ENCODE results near the gene PTPRG.

Gene PTPRG

DNA sequence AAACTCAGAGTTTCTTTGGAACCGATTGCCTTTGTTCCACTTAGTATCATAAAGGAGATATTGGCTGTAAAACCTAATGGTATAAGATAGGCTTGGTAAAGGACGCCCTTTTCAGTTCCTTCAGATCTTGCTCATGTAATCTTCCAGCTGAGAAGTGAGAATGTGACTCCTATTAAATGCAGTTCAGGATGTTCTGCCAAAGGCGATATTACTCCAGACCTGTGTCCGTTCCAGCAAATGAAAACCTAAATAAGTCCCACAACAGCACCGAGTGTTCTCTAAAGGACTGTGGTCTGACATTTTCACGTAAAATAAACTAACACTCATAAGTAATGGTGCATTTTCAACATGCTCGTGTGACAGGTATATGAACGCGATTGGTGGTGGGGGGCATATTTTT, 535.8 kb downstream of the PTPRG start:
- no peak for DNase-seq

DNA sequence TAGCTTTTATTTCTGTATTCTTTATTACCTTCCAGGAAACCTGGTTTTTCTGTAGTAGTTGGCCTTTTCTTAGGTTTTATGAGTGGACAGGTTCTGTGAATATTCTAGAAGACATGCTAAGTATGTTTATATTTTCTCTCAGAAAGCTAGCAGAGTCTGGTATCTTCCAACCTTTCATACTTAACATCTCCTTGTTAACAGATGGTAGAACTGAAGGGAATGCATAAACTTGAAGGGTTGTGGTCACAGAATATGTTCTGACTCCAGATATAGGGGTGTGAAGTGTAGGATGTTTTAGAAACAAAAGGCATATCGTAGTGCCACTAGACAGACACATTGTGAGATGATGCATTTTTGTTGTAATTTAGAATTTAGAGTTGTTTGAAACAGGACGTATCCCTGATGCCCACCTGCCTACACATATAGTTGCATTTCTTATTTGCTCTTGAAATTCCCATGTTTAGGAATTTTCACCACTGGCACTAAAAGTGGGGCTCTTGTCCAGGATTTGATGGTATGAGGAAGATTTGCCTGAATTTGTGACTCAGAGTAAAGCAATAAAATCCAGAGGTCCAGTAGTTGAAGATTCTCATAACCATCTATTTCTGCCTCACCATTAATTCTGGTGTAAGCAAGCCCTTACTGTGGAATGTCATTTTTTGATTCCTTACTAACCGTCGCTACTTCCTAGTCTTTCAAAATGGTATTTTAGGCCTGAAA, 537.4 kb downstream of the PTPRG start:
- no peak for DNase-seq

DNA sequence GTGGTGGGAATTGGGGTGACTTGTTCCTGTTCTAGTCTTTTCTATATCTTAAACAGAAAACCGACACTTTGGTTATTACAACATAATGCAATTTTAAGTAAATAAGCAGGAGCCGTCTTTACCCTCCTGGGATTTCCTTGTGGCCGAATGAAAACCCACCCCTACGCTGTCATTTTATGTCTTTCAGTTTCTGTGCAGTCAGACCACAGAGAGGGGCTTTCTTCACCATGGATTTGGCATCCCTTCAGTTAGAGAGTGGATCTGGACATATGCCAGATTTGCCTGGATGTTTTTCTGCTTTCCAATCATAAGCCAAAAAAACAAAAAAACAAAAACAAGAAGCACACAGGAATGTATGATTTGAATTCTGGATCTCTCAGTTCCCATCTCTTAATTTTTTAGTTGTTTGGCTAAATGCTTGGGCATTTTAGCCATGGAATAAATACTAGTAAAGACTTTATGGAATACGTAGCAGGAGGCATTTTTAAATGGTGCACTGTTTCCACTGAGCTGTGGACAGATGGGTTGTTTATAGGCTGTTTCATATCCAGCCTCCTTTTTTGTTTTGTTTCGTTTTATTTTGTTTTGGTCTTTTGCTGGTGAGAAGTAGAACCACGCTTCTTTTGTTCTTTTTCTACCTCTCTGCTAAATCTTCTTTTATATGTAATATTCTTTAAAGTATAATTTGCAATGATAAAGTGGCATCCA, 539.1 kb downstream of the PTPRG start:
- no peak for DNase-seq

DNA sequence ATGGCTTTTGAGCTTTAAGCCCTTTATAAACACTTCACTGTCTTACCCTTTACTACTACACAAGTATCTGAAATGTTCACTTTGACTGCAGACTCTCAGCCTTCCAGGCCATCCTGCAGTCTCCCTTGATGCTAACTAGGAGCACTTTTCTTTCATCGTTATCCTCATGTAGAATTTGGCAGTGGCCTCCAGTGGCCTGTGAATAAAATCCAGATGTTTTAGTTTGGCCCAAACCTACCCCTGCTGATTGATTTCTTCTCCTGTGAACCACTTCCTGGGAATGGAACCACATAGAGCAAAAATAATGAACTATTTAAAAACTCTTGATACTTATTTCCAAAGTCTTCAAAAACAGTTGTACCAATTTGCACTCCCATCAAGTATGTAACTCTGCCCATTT, 540.1 kb downstream of the PTPRG start:
- DNase-seq, result no peak

DNA sequence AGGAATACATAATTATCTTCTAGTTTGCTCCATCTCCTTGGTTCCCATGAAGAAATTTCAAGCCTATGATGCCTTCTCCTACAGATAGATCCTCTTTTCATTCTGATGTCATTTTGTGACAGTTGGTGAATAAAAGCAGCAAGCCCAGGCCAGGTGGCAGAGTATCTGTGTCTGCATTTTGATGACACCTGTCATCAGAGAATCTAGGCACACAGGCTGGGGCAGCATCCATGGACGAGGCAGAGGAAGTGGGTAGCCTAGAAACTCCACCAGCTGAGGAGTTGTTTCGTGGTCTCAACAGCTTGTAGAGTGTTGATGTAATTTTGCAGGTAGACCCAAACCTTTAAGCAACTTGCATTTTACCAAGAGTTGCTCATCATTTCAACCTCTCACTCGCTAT, 542.2 kb downstream of the PTPRG start:
- no peak for DNase-seq

DNA sequence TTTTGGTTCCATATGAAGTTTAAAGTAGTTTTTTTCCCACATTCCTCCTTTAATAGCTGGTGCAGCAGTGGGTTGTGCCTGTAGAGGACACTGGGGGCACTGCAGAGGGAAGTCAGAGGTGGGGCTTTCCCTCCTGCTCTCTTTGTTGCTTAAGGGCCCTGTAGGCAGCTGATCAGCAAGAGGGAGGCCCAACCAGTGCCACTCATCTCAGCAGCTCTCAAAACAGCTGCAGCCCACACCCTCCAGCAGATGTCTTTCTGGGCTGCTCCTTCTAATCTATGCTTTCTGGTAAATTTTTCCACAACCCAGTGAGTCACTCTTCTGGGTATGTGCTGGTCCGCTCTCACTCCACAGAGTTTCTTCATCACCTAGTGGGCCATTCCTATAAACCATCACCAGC, 548.2 kb downstream of the PTPRG start:
- no peak for DNase-seq

DNA sequence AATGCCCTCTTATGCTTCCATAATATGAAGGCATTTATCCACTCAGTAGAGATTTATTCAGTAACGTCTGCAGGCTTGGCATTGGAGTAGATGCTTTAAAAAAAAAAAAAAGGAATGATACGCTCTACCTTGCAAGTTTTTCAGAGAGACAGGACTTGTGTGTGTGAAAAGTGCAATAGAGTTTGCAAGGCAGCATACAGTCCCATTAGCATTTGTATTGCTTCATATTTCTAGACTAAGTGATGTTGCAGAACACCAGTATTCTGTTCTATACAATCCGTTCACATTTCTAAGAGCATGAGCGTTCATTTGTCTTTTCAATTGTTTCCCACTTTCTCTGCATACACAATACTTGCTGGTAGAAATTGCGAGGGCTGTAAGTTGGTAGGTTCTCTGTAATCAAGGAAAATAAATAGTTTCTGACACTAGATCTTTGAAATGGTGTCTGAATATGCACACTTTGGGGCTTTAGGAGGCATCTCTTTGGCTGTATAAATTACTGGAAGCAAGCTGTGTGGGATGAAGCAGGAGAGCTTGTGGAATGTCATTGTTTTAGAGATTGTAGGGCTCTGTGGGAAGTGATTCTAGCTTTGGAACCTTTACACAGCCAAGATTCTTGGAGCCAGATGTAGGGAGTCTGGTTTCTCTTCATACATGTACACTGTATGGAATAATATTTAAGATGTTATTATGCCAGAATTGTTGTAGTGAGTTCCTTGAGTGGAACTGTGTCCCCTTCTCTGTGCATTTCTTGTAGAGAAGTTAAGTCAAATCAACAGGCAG, 549.3 kb downstream of the PTPRG start:
- no peak for DNase-seq

DNA sequence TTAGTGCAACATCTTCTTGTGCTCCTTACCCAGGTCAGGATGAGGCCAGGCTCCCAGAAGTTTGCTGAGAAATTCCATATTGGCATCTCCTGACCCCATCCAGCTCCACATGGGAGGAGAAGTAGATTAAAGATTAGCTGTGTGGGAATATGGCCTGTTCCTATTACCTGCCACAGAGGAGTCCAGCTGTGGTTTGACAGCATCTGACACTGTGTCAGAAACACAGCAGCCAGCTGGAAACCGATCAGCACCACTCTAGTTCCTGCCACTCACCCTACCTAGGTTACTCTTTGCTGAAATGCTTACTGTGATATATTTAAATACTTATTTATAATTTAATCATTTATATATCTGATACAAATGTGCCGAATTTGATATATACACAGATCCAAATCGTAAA, 551.7 kb downstream of the PTPRG start:
- DNase-seq, result no peak

DNA sequence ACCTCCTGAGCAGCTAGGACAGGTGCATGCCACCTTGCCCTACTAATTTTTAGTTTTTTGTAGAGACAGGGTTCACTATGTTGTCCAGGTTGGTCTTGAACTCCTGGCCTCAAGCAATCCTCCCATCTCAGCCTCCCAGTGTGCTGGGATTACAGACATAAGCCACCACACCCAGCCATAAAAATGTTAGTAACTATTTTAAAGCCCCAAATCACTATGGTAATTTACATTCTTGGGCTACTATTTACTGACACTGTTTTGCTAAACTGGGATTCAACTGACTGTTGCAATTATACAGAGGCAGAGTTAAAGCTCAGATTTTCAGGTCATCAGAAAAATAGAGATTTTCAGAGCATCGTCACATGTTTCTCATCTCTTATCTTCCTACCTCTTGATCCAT, 553.4 kb downstream of the PTPRG start:
- DNase-seq, result no peak

DNA sequence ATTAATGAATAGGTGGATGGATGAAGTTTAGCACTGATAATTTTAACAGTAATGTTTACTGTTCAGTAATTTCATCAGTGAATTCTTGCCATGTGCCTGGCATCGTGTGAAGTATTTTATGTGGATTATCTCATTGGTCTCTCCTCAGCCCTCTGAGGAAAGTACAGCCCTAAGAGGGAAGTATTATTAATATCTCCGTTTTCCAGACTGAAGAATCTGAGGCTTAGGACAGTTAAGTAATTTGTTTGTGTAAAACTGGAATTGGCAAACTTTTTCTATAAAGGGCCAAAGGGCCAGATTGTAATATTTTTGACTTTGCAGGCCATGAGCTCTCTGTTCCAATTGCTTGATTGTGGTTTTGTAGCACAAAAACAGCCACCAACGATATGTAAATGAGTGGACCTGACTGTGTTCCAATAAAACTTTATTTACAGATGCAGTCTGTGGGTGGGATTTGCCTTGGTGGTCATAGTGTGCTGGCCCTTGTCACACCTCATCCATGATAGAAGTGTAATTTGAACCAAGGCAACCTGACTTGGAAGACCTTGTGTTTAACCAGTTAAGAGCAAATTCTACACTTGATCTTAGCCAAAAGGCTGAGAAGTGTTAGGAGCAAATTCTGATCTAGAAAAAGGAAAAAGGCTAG, 556.7 kb downstream of the PTPRG start:
- no peak for DNase-seq

DNA sequence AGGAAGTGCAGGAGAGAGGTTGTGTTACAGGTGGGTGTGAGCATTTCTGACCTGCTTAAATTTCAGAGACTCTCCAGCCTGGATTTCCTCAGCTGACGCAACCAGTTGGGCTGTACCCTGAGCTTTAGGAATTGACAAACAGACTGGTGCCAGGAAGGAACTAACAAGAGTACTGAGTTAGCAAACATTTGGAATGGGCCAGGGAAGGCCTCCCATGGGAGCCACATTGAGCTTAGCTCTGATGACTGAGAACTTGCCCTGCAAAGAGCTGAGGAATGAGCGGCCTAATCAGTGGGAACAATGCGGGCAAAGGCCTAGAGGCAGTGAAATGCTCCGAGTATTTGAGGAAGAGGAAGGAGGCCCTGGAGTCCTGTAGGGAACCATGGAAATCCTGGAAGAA, 557.8 kb downstream of the PTPRG start:
- DNase-seq, result no peak

DNA sequence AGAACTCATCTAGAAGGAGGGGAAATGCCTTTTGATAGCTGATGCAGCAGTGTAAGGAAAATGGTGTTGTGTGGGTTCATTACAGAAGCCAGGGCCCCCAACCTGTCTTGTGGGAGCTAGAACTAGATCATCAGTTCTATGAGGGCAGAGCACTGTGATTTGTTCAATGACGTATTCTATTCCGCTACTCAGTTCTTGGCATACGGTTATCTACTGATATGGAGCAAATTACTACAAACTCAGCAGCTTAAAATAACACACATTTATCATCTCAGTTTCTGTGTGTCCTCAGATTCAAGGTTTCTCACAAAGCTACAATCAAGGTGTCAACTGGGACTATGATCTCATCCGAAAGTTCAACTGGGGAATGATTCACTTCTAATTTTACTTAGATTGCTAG, 561.4 kb downstream of the PTPRG start:
- no peak for DNase-seq

DNA sequence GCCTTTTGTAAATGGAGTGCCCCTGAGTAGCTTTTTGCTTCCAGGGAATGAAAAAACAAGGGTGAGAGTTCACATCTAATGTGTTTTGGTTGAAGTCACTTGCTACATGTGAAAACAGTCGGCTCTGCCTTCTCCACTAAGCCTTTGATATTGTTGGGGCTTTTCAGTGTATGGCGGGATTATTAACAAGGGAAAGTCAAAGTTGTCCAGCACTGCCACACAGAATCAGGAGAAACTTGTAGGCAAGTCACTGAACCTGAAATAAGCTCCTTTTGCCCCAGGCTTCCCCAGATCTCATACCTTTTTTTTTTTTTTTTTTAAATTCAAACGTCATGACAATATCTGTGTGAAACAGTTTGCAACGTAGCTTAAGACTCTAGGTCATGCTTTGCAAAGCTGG, 564.0 kb downstream of the PTPRG start:
- DNase-seq, result no peak

DNA sequence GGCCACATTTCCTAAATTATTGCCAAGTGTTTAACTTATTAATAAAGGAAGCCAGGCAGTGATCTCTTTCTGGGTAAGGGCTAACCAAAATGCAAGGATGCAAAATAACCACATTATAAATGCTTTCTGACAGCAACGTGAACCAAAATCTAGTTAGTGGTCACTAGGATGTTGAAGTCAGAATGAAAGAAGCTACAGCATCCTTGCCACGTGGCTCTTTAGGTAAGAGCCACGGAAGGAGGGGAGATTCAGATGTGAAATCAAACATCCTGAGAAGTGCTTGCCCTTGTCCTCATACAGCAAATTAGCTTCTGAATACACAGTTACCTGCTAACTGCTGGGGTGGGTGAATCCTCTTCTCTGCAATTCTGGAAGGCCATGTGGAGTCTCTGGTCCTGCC, 565.7 kb downstream of the PTPRG start:
- DNase-seq, result no peak

DNA sequence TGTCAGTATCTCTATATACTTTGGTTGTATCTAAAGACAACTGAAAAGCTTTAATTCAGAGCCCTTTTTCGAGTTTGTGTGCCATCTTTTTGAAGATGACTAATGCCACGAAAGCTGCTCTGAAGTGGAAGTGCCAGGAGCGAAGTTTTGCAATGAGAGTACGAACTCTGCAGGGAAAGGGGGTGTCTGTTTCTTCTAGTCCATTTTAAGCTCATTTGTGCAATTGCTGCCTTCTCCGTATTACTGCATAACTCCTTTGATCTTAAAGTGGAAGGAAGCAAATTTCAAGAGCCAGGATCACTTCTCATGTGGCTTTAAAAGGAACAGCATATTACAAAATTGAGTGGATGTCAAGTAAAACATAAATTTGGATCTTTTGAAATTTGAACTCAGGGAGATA, 566.7 kb downstream of the PTPRG start:
- no peak for DNase-seq

DNA sequence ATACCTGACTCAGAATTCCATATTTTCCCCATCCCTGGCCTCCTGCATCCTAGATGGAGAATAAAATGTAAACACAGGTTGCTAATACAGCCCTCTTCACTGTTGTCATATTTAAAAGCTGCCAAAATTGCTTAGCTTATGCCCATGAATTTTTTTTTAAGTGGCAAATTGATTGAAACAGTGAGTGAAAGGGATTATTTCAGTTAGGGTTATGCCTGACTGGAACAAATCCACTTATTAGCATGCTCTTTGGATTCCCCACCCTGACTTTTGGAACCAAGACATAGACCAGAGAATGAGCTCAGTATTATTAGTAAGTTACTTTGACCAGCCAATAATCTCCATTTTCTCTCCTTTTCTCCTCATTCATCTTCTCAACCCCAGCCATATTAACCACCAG, 567.3 kb downstream of the PTPRG start:
- DNase-seq, result no peak

DNA sequence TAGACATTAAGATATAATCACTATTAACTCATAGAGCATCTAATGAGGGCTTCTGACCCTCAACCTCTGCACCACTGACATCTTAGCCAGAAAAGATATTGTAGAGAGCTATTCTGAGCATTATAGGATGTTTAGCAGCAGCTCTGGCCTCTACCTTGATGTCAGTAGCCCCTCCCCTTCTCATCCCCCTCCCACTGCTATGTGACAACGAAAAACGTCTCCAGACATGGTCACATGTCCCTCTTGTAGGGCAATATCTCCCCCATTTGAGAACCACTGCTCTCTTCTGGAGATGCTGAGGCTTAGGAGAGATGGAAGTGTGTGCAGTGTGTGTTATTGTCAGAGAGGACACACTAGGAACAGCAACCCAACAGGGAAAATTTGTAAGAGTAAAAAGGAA, 569.7 kb downstream of the PTPRG start:
- no peak for DNase-seq

DNA sequence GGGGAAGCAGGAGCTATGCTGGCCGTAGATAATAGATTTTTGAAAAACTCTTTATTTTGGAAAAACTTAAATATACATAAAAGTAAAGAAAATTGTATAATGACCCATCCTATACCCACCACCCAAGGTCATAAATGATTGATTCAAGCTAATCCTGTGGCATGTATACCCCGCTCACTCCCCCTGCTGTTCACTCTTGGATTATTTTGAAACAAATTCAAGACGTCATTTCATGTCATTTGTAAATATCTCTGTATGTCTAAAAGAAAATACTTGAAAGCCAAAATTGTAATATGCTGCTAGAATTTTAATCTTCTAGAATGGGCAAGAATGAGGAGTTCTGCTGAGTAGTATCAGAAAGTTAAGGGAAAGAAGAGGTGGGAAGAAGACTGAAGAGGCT, 570.2 kb downstream of the PTPRG start:
- peak; percentile 2 for DNase-seq

DNA sequence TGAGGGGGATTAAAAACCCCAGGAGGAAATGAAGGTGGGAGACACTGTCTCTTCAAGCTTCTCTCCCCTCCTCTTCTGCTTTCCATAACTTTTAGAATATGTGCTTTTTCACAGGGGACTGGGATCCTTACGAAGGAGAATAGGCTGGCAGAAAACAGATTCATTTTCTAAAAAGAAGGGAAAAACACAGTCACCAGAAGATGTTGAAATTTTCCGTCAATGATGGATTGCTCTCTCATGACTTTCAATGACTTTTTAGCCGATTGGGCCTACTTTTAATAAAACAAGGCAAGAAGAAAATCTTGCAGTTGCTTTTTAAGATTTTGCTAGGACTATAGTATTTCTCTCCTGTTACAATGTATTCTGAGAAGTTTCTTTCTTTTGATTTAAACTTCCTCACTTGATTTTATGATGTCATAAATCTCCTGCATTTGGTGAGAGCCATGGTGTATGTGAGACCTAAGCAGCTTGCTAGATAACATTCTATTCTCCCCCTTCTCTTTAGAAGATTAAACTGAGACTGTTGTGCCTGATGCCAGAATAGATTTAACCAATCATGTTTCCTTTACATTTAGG, 570.7 kb downstream of the PTPRG start:
- DNase-seq, result no peak

DNA sequence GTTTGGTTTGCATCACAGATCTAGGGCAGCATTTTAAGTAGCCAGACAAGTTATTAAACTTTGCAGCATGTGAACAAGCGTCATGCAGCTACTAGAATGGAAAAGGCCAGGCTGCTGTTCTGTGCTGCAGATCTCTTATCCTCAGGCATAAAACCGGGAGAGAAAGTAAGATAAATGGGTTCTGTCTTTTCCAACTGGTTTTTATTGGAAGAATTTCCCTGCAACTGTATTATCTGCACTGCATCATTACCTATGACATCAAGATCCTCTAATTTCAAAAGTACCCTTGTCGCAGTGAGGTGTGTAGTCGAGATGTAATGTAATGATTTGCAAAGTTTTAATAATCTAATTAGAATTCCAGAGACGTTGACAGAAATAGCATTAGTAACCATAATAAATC, 571.6 kb downstream of the PTPRG start:
- DNase-seq, result no peak

DNA sequence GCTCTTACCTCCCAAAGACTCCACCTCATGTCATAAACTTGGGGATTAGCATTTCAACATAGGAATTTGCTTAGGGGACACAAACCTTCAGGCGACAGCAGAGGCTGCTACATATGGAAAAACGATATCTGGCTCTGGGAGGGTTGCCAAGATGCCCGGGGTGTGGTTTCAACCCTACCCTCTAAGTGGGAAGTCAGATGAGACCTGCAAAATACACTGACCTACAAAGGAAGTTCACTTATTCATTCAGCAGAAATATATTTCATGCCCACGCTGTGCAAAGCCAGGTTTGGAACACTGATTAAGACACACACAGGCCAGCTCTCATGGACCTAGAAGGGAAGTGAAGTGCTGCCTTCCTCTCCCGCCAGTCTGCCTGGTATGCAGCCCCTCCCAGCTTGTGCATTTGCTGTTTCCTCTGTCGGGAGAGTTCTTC, 572.7 kb downstream of the PTPRG start:
- DNase-seq, result no peak

DNA sequence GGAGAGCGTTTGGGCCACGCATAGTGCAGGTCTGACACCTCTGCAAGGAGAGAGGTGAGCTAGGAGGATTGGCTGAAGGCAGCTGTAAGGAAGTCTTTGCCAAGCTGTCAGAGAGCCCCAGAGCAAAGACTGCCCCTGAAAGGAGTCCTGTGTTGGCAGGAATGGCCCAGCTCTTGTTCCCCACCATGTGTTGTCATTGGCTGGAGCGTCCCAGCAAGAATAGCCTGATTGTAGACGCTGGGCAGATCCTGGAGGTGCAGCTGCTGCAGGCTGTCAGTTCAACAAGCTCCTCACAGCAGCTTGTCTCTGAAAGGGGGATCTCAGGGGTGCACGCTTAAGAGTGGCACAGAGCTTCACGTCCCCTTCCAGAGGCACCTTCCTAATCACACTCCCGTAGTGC, 574.4 kb downstream of the PTPRG start:
- no peak for DNase-seq

DNA sequence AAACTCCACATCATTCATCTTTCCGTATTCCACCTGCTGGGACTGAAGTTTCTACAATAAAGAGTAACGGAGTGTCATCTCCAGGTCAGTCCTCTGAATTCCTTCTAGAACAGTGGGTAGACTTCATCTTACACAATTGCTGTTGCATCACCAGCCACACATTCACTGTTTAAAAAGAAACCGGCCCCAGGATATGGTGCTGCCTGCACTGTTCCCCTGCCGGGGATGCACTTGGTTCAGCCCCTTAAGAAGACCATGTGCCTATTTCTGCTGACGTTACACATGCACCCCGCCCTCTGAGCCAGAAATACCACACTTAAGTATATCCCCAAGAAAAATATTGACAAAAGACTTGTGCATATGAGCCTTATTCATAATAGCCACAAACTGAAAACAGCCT, 578.6 kb downstream of the PTPRG start:
- DNase-seq, result no peak

Data from NCI-H1694 (cell line).